KOPT-K1 (cell line): Measurements from ENCODE around the gene SMYD4.
"Not testable (repeated sequence)": the region's sequence is repeated elsewhere in the genome, so short reads cannot be mapped to it uniquely, and the experiment has no call there.

ENCODE experiments used
- H3K27ac ChIP-seq: fragments of 200-600 bp; sonication (generic); 2 replicates; pipeline ENCODE4 v1.5.1; 2016; ENCODE audit warnings: antibody characterized with exemption, mild to moderate bottlenecking, low read depth, low read length; ENCODE audit not compliant: poor library complexity, severe bottlenecking
- H3K36me3 ChIP-seq: fragments of 200-600 bp; sonication (generic); 2 replicates; pipeline ENCODE4 v1.5.1; 2017; ENCODE audit warnings: antibody characterized with exemption, mild to moderate bottlenecking, low read length, moderate library complexity; ENCODE audit not compliant: insufficient read depth
- H3K9me3 ChIP-seq: fragments of 200-600 bp; sonication (generic); 2 replicates; pipeline ENCODE4 v1.5.1; 2017; ENCODE audit warnings: antibody characterized with exemption, low read length, mild to moderate bottlenecking; ENCODE audit not compliant: insufficient read depth, poor library complexity, severe bottlenecking

SMYD4 gene

GRCh38 chr17:1803280-1803679, 26.4 kb downstream of the SMYD4 start:
- Histone ChIP-seq H3K36me3 (peaks cover 94% of the 10 kb centered on the region), H3K27ac (no peak overlapping the region), H3K9me3 (no peaks in the 10 kb centered on the region)

DNA sequence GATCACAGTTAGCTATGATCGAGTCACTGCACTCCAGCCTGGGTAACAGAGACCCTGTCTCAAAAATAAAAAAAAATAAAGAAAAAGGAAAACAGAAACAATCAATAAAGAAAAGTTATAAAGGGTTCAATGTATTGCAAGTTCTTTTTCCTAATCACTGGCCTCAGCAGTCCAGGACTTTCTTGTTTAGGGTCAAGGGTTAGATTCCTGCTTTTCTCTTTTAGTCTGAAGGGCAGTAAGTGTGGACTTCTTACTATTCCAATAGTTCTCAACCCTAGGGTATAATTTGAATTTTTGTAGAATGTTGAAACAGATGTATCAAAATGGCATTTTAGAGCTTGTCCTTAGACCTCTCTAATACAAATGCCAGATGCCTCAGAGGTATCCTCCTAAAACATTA, 27.3 kb downstream of the SMYD4 start:
- Histone ChIP-seq H3K27ac (no peak overlapping the region), H3K36me3 (peaks cover 94% of the 10 kb centered on the region), H3K9me3 (no peaks in the 10 kb centered on the region)

- Histone ChIP-seq H3K27ac (no peak overlapping the region), H3K9me3 (no peaks in the 10 kb centered on the region), H3K36me3 (peaks cover 94% of the 10 kb centered on the region)
Observed at GRCh38 chr17:1800712-1801111, 29.0 kb downstream of the SMYD4 start.

GRCh38 chr17:1800240-1800639, 29.5 kb downstream of the SMYD4 start:
- H3K9me3 ChIP-seq = no peaks in the 10 kb centered on the region
- peaks cover 96% of the 10 kb centered on the region for H3K36me3 ChIP-seq
- no peak overlapping the region for H3K27ac ChIP-seq

GRCh38 chr17:1797846-1798245, 31.9 kb downstream of the SMYD4 start:
- H3K36me3 ChIP-seq = peaks cover 92% of the 10 kb centered on the region
- not testable (repeated sequence) for H3K27ac ChIP-seq, H3K9me3 ChIP-seq

DNA sequence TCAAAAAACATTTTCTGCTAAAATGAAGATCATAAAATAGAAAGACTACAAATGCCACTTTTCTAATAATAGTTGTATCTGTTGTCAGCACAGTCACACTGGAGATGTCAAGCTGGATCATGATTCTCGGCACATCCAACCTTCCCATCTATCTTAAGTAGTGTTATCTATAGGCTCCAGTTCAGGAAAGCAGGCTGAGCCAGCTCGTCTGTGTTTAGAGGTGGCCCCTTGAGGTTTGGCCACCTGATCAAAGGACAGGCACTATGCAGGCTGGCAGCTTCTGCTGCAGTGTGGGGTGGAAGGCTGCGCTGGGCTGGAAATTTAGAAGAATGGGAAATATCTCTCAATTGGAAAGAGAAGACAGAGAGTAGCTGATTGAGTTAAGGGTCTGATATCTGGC, 32.4 kb downstream of the SMYD4 start:
- no peak overlapping the region for H3K27ac ChIP-seq
- H3K36me3 ChIP-seq = peaks cover 92% of the 10 kb centered on the region
- no peaks in the 10 kb centered on the region for H3K9me3 ChIP-seq

- peaks cover 88% of the 10 kb centered on the region for H3K36me3 ChIP-seq
- no peak overlapping the region for H3K27ac ChIP-seq
- H3K9me3 ChIP-seq = no peaks in the 10 kb centered on the region
Observed at GRCh38 chr17:1796800-1797199, 32.9 kb downstream of the SMYD4 start.

GRCh38 chr17:1793447-1793806, 36.3 kb downstream of the SMYD4 start:
- Histone ChIP-seq H3K27ac (no peak overlapping the region), H3K9me3 (no peaks in the 10 kb centered on the region), H3K36me3 (peaks cover 64% of the 10 kb centered on the region)

DNA sequence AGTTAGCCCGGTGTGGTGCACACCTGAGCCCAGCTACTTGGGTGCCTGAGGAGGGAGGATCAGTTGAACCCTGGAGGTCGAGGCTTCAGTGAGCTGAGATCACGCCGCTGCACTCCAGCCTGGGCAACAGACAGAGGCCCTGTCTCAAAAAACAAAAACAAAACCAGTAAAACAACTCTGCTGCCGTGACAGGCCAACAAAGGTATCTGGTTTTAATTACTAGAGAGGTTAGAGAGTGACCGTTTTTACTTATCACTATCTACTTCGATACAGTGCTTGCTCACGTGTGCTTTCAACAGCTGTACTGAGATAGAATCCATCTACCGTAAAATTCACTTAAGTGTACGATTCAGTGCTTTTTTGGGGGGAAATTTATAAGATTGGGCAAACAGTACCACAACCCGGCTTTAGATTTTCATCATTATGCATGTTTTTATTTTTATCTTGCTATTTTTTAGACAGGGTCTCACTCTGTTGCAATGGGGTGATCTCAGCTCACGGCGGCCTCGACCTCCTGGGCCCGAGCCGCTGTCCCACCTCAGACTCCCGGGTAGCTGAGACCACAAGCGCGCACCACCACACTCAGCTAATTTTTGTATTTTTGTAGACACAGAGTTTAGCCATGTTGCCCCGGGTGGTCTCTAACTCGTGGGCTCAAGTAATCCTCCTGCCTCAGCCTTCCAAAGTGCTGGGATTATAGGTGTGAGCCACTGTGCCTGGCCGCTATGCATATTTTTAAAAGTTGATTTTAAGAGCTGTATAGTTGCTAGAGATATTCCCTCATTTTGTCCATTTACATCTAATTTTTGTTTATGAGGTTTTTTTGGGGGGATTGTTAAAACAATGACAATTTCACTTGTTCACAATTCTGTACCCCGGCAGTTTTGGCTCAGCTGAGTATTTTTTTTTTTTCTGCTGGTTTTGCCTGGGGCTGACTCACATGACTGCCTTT, 36.9 kb downstream of the SMYD4 start:
- no peak overlapping the region for H3K27ac ChIP-seq

DNA sequence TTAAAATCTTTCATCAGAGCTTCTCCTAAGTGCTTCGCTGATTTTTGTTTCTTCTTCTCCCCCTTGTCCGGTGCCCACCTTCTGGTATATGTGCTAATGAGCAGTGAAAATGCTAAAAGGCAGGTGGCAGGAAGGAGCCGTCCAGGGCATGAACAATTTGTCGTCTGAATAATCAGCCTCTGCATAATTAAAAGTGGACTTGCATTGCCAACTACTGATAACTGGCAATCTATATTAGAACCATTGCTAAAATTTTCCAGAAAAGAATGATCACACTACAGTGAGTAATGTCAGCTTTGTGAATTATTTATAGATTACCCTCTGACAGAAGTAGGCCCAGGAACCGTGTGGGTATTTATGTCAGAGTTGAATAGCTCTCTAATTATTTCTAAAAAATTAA, 39.8 kb downstream of the SMYD4 start:
- Histone ChIP-seq H3K36me3 (peaks cover 64% of the 10 kb centered on the region), H3K9me3 (no peaks in the 10 kb centered on the region), H3K27ac (no peak overlapping the region)

More for the DNA sequence above, 36.9 kb downstream of the SMYD4 start:
- no peaks in the 10 kb centered on the region for H3K9me3 ChIP-seq
- H3K36me3 ChIP-seq = peaks cover 62% of the 10 kb centered on the region

DNA sequence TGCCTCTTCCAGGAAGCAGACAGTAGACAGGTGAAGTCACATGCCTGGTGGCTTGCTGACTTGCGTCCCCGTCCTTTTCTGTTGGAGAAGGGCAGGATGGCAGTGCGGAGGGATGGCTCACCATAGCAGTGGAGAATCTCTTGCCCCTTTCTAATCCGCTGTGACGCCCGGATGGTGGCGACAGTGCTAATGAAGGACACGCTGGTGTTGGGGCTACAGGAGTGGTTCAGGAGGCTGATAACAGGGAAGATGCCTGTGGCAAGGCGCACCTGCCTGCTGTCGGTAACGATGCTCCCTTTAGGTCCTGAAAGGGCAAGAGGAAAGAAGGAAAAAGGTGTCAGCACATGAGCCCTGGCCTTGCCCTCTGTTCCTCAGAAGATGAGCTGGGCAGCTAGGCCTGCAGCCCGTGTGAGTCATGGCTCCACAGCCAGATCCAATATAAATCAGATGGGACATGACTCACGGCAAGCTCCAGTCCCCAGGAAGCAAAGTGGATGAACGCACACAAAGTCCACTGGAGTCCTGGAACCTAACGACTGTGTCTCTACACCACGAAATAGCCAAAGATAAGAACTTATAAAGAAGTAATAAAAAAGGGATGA, 42.3 kb downstream of the SMYD4 start:
- H3K27ac ChIP-seq = no peak overlapping the region
- peaks cover 68% of the 10 kb centered on the region for H3K36me3 ChIP-seq
- H3K9me3 ChIP-seq = no peaks in the 10 kb centered on the region

GRCh38 chr17:1786708-1787107, 43.0 kb downstream of the SMYD4 start:
- Histone ChIP-seq H3K36me3 (peaks cover 72% of the 10 kb centered on the region), H3K9me3 (no peaks in the 10 kb centered on the region), H3K27ac (no peak overlapping the region)

DNA sequence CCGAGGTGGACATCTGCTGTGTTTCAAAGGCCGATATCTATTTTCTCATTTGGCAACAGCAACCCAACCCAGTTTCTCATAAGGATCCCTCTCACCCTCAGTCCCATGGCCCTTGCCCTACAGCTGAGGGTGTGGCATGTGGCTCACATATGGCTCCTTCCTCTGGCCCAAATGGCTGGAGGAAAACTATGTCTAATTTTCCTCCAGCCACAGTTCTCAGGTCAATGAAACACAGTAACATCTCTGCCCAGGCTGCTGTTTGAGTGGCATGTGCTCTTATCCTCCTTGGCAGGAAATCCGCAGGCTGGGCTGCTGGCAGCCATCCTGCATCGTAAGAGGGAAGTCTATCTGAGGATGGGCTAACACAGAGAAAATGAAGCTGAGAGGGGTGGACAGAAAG, 43.8 kb downstream of the SMYD4 start:
- peaks cover 80% of the 10 kb centered on the region for H3K36me3 ChIP-seq
- no peaks in the 10 kb centered on the region for H3K9me3 ChIP-seq
- no peak overlapping the region for H3K27ac ChIP-seq

- Histone ChIP-seq H3K36me3 (peaks cover 99% of the 10 kb centered on the region), H3K9me3 (no peaks in the 10 kb centered on the region), H3K27ac (no peak overlapping the region)
Observed at GRCh38 chr17:1783834-1784611, 45.7 kb downstream of the SMYD4 start.

GRCh38 chr17:1783271-1783670, 46.4 kb downstream of the SMYD4 start:
- H3K36me3 ChIP-seq = peaks cover 99% of the 10 kb centered on the region
- no peak overlapping the region for H3K27ac ChIP-seq
- H3K9me3 ChIP-seq = no peaks in the 10 kb centered on the region
